Astrocyte (in vitro differentiated cells and primary cell): ENCODE data around the gene ACTL6B.

ENCODE experiments used
- CTCF ChIP-seq: IDR thresholded peaks from 2 replicates; pipeline ENCODE4 v1.5.1; 2011; ENCODE audit warnings: low read depth, mild to moderate bottlenecking, inconsistent platforms, low read length, moderate library complexity; ENCODE audit not compliant: insufficient read depth
- EZH2 ChIP-seq: IDR thresholded peaks from 2 replicates; pipeline ENCODE4 v1.6.1; 2012; ENCODE audit warnings: mild to moderate bottlenecking, low read length, inconsistent platforms; ENCODE audit not compliant: insufficient read depth

DNA sequence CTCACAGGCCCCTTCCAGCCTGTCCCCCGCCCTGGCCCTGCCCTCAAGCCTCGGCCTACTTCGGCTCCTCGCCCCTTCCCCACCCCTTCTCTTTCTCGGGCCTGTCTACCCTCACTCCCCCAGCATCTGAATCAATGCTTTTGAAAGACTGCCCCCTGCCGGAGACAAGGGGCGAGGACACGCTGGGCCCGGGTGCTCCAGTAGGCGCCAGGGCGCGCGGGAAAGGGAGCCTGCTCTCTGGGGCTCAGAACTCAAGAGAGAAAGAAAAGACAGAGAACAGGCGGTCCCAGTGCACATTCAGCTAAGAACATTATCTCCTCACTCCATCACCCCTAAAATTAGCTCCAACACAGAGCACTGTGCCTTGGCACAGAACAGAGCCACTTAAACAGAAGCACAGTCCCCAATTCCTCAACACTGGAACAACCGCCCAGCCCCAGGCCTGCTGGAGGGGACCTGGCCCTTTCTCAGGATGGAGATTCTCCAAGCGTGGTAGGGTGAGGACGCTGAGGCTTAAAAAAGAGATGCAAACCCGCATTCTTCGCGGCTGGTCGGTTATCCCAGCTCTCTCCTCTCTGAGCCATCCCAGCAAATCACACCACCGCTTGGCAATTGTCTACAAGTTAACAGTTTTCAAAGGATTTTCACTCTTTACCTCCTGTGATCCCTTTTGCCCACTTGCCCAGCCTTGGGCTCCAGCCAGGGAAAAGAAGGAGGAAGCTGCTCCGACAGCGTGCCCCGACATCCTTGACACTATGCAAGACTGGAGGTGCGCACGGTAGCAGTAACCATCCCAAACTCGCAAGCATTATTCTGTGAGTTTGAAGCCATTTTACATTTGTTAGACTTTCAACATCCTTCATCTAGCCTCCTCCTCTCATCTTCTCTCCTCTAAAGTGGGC lies 35.7 kb upstream of the ACTL6B start:
- TF ChIP-seq CTCF = peak; percentile 64
- TF ChIP-seq EZH2 = no peak
